Mesenchymal stem cell (in vitro differentiated cells and primary cell): ENCODE data around the gene HS3ST3B1.
A peak's percentile ranks its signal among the peaks of the same experiment; 100 is the strongest.

ENCODE experiments used
- DNase-seq: peaks from one replicate; pipeline ENCODE4 v3.0.0-alpha.2; 2013
- H2AFZ ChIP-seq: one replicate; pipeline ENCODE4 v1.6.1; 2013; ENCODE audit warnings: low read depth, mild to moderate bottlenecking, control low read depth, inconsistent platforms, low read length, moderate library complexity
- H2AK5ac ChIP-seq: 2 replicates; pipeline ENCODE4 v1.6.1; 2013; ENCODE audit warnings: low read length, moderate library complexity, mild to moderate bottlenecking, inconsistent platforms; ENCODE audit not compliant: severe bottlenecking
- H2BK120ac ChIP-seq: one replicate; pipeline ENCODE4 v1.6.1; 2013; ENCODE audit warnings: low read depth, mild to moderate bottlenecking, inconsistent platforms, low read length, moderate library complexity
- H2BK12ac ChIP-seq, 2 experiments: one replicate each; pipeline ENCODE4 v1.6.1; 2013; ENCODE audit warnings: inconsistent platforms in 2 of 2, low read length in 2 of 2, mild to moderate bottlenecking in 2 of 2, moderate library complexity in 2 of 2, control low read depth in 1 of 2
- H2BK15ac ChIP-seq: one replicate; pipeline ENCODE4 v1.6.1; 2013; ENCODE audit warnings: mild to moderate bottlenecking, low read depth, inconsistent platforms; ENCODE audit not compliant: poor library complexity, severe bottlenecking
- H2BK5ac ChIP-seq: 2 replicates; pipeline ENCODE4 v1.6.1; 2013; ENCODE audit warnings: low read depth, mild to moderate bottlenecking, low read length, control low read depth, inconsistent platforms; ENCODE audit not compliant: poor library complexity, severe bottlenecking
- H3K14ac ChIP-seq, 2 experiments: one replicate each; pipeline ENCODE4 v1.6.1; 2013; ENCODE audit warnings: inconsistent platforms in 2 of 2, low read length in 2 of 2, control low read depth in 1 of 2, mild to moderate bottlenecking in 1 of 2, moderate library complexity in 1 of 2
- H3K18ac ChIP-seq, 2 experiments: one replicate each; pipeline ENCODE4 v1.6.1; 2013; ENCODE audit warnings: inconsistent platforms in 2 of 2, low read length in 2 of 2, control low read depth in 1 of 2, low read depth in 1 of 2, mild to moderate bottlenecking in 1 of 2
- H3K23ac ChIP-seq, 2 experiments: one replicate each; pipeline ENCODE4 v1.6.1; 2013; ENCODE audit warnings: inconsistent platforms in 2 of 2, low read length in 2 of 2, mild to moderate bottlenecking in 2 of 2, moderate library complexity in 2 of 2, control low read depth in 1 of 2
- H3K27ac ChIP-seq: 2 replicates; pipeline ENCODE4 v1.5.1; 2013; ENCODE audit warnings: mild to moderate bottlenecking, moderate library complexity, low read length, control low read depth, inconsistent platforms; ENCODE audit not compliant: poor library complexity, severe bottlenecking
- H3K27me3 ChIP-seq, 2 experiments: 2 replicates each; pipeline versions ENCODE4 v1.6.1 to v1.7.0; 2013; ENCODE audit warnings: low read length in 2 of 2, mild to moderate bottlenecking in 2 of 2, moderate library complexity in 2 of 2, control low read depth in 1 of 2, inconsistent platforms in 1 of 2; ENCODE audit not compliant: control insufficient read depth in 1 of 2, insufficient read depth in 1 of 2
- H3K36me3 ChIP-seq, 2 experiments: 2 replicates each; pipeline versions ENCODE4 v1.6.1 to v1.7.0; 2013; ENCODE audit warnings: low read length in 2 of 2, control low read depth in 1 of 2, inconsistent platforms in 1 of 2, low read depth in 1 of 2, mild to moderate bottlenecking in 1 of 2; ENCODE audit not compliant: insufficient read depth in 2 of 2, control insufficient read depth in 1 of 2
- H3K4ac ChIP-seq, 2 experiments: one replicate each; pipeline ENCODE4 v1.6.1; 2013; ENCODE audit warnings: inconsistent platforms in 2 of 2, low read length in 2 of 2, mild to moderate bottlenecking in 2 of 2, moderate library complexity in 2 of 2, control low read depth in 1 of 2, low read depth in 1 of 2
- H3K4me1 ChIP-seq: 2 replicates; pipeline ENCODE4 v1.6.1; 2013; ENCODE audit warnings: low read depth, low read length, control low read depth; ENCODE audit not compliant: control insufficient read depth, insufficient read depth
- H3K4me2 ChIP-seq: 2 replicates; pipeline ENCODE4 v1.6.1; 2013; ENCODE audit warnings: low read length, mild to moderate bottlenecking, inconsistent platforms; ENCODE audit not compliant: poor library complexity, severe bottlenecking
- H3K4me3 ChIP-seq, 2 experiments: 2 replicates each; pipeline versions ENCODE4 v1.5.1 to v1.7.0; 2013; ENCODE audit warnings: low read length in 2 of 2, mild to moderate bottlenecking in 2 of 2, control low read depth in 1 of 2, low read depth in 1 of 2; ENCODE audit not compliant: insufficient read depth in 1 of 2
- H3K79me1 ChIP-seq: replicated peaks from 2 replicates; pipeline ENCODE4 v1.6.1; 2013; ENCODE audit warnings: mild to moderate bottlenecking, control low read depth, low read length, inconsistent platforms; ENCODE audit not compliant: poor library complexity, severe bottlenecking
- H3K9ac ChIP-seq: 2 replicates; pipeline ENCODE4 v1.7.0; 2013; ENCODE audit warnings: mild to moderate bottlenecking, low read length, moderate library complexity
- H3K9me3 ChIP-seq: 2 replicates; pipeline ENCODE4 v1.7.0; 2013; ENCODE audit warnings: mild to moderate bottlenecking, low read length; ENCODE audit not compliant: control insufficient read depth
- H4K8ac ChIP-seq: one replicate; pipeline ENCODE4 v1.6.1; 2013; ENCODE audit warnings: inconsistent platforms, mild to moderate bottlenecking, low read length, moderate library complexity
- H4K91ac ChIP-seq: one replicate; pipeline ENCODE4 v1.6.1; 2013; ENCODE audit warnings: mild to moderate bottlenecking, low read length, inconsistent platforms
- WGBS: methylation state at CpG from one replicate; pipeline ENCODE4 v1.1.7; 2013; ENCODE audit warnings: mixed read lengths; 5-methylcytosine and 5-hydroxymethylcytosine counted together

HS3ST3B1 gene

GRCh38 chr17:14325618-14326167 is 24.8 kb downstream of the HS3ST3B1 start:
- Histone ChIP-seq H2BK5ac (no peak overlapping the region), H3K18ac (no peak overlapping the region), H3K9ac (no peak overlapping the region), H3K27ac (no peak overlapping the region), H2AK5ac (no peak overlapping the region), H2BK120ac (no peak overlapping the region), H3K4me1 (peaks cover under 1% of the 10 kb centered on the region), H3K27me3 (no peaks in the 10 kb centered on the region), H3K4me2 (no peak overlapping the region), H2BK12ac (no peak overlapping the region), H3K14ac (no peak overlapping the region), H3K36me3 (no peaks in the 10 kb centered on the region), H2AFZ (no peak overlapping the region), H4K91ac (no peak overlapping the region), H3K23ac (no peak overlapping the region), H4K8ac (no peak overlapping the region), H3K4me3 (no peak overlapping the region), H3K4ac (no peak overlapping the region), H3K79me1 (no peaks in the 10 kb centered on the region), H2BK15ac (no peak overlapping the region), H3K9me3 (no peaks in the 10 kb centered on the region)
- WGBS, result 83% methylated on average over 9 of the region's 9 CpGs
- DNase-seq, result no peak

GRCh38 chr17:14329900-14330491 is 29.1 kb downstream of the HS3ST3B1 start:
- no peak overlapping the region for H3K4me2 ChIP-seq
- peak overlapping the region; percentile 46 for H4K8ac ChIP-seq
- no peak overlapping the region for H2BK5ac ChIP-seq
- no peak overlapping the region for H3K27ac ChIP-seq
- H3K79me1 ChIP-seq, result no peaks in the 10 kb centered on the region
- no peak overlapping the region for H3K9ac ChIP-seq
- no peak overlapping the region for H4K91ac ChIP-seq
- peak overlapping the region in 1 of 2 experiments; percentile 1 for H3K4me3 ChIP-seq
- H3K36me3 ChIP-seq, result no peaks in the 10 kb centered on the region
- no peaks in the 10 kb centered on the region for H3K27me3 ChIP-seq
- 82% methylated on average over 3 of the region's 5 CpGs for whole genome bisulfite sequencing
- no peak overlapping the region for H3K18ac ChIP-seq
- H2BK15ac ChIP-seq, result no peak overlapping the region
- no peak for DNase-seq
- no peak overlapping the region for H2AK5ac ChIP-seq
- no peak overlapping the region for H2AFZ ChIP-seq
- H2BK120ac ChIP-seq, result no peak overlapping the region
- H3K9me3 ChIP-seq, result no peaks in the 10 kb centered on the region
- H2BK12ac ChIP-seq, result peak overlapping the region in 1 of 2 experiments; percentile 21
- H3K4ac ChIP-seq, result no peak overlapping the region
- H3K23ac ChIP-seq, result peak overlapping the region in 1 of 2 experiments; percentile 26
- no peaks in the 10 kb centered on the region for H3K4me1 ChIP-seq
- no peak overlapping the region for H3K14ac ChIP-seq

GRCh38 chr17:14330492-14330962 is 29.6 kb downstream of the HS3ST3B1 start:
- H3K27ac ChIP-seq, result no peak overlapping the region
- H2BK15ac ChIP-seq, result no peak overlapping the region
- no peak overlapping the region for H2AFZ ChIP-seq
- no peak overlapping the region for H3K14ac ChIP-seq
- no peak overlapping the region for H3K4me2 ChIP-seq
- H2BK5ac ChIP-seq, result no peak overlapping the region
- H3K36me3 ChIP-seq, result no peaks in the 10 kb centered on the region
- H2BK120ac ChIP-seq, result peak overlapping the region; percentile 7
- peak overlapping the region in 1 of 2 experiments; percentile 31 for H2BK12ac ChIP-seq
- no peak overlapping the region for H4K91ac ChIP-seq
- no peaks in the 10 kb centered on the region for H3K9me3 ChIP-seq
- H4K8ac ChIP-seq, result peak overlapping the region; percentile 65
- peak overlapping the region in 1 of 2 experiments; percentile 71 for H3K18ac ChIP-seq
- 33% methylated on average over 8 of the region's 8 CpGs for WGBS
- H3K4me3 ChIP-seq, result peak overlapping the region in 1 of 2 experiments; percentile 1
- no peaks in the 10 kb centered on the region for H3K27me3 ChIP-seq
- H3K23ac ChIP-seq, result peak overlapping the region in 1 of 2 experiments; percentile 26
- H3K4me1 ChIP-seq, result no peaks in the 10 kb centered on the region
- no peak overlapping the region for H3K4ac ChIP-seq
- peak overlapping the region; percentile 57 for H3K9ac ChIP-seq
- no peak overlapping the region for H2AK5ac ChIP-seq
- peak; percentile 91 for DNase-seq
- no peaks in the 10 kb centered on the region for H3K79me1 ChIP-seq

- no peak overlapping the region for H3K4me3 ChIP-seq
- no peak overlapping the region for H3K23ac ChIP-seq
- H2AK5ac ChIP-seq, result no peak overlapping the region
- no peak overlapping the region for H3K14ac ChIP-seq
- H2BK120ac ChIP-seq, result no peak overlapping the region
- H3K4ac ChIP-seq, result no peak overlapping the region
- H2AFZ ChIP-seq, result no peak overlapping the region
- H3K9ac ChIP-seq, result no peak overlapping the region
- no peak overlapping the region for H2BK15ac ChIP-seq
- no peak overlapping the region for H4K8ac ChIP-seq
- no peaks in the 10 kb centered on the region for H3K4me1 ChIP-seq
- H3K27ac ChIP-seq, result no peak overlapping the region
- no peak for DNase-seq
- no peaks in the 10 kb centered on the region for H3K27me3 ChIP-seq
- no peak overlapping the region for H2BK5ac ChIP-seq
- H3K9me3 ChIP-seq, result no peaks in the 10 kb centered on the region
- H3K36me3 ChIP-seq, result no peaks in the 10 kb centered on the region
- H4K91ac ChIP-seq, result no peak overlapping the region
- H2BK12ac ChIP-seq, result no peak overlapping the region
- whole genome bisulfite sequencing, result 61% methylated on average over 4 of the region's 10 CpGs
- no peaks in the 10 kb centered on the region for H3K79me1 ChIP-seq
- H3K4me2 ChIP-seq, result no peak overlapping the region
- H3K18ac ChIP-seq, result peak overlapping the region in 1 of 2 experiments; percentile 16
These were observed 30.5 kb downstream of the HS3ST3B1 start for GRCh38 chr17:14331225-14331981.
